Right lobe of liver (tissue), 4 donors: Measurements from ENCODE around the gene DTX1.

Experiments
- CTCF ChIP-seq, 4 donors: fragments of 200-600 bp in 3 of 4; fragments of 450-650 bp in 1 of 4; IDR thresholded peaks; one replicate each; pipeline versions ENCODE4 v1.5.1 to v1.8.0; 2016 to 2022; ENCODE audit warnings: antibody characterized with exemption in 4 of 4, mild to moderate bottlenecking in 2 of 4
- POLR2A ChIP-seq: fragments of 450-650 bp; IDR thresholded peaks from one replicate; pipeline ENCODE4 v1.6.1; 2017; ENCODE audit warnings: antibody characterized with exemption, mild to moderate bottlenecking
- donor health status: DM: no; HTN: no; CAD: no.
- donor health status: DM: no; HTN: no; CAD: no.
- donor health status: DM: no; HTN: yes; CAD: no.

- TF ChIP-seq CTCF (IDR thresholded peaks at IDR 0.05) (no peak), POLR2A (no peak)
Observed at GRCh38 chr12:113097716-113098440, 41.3 kb downstream of the DTX1 start.
